ENCODE measurements around the gene SUCO.
"Not testable (repeated sequence)": the region's sequence is repeated elsewhere in the genome, so short reads cannot be mapped to it uniquely, and the experiment has no call there.

SUCO gene

DNA sequence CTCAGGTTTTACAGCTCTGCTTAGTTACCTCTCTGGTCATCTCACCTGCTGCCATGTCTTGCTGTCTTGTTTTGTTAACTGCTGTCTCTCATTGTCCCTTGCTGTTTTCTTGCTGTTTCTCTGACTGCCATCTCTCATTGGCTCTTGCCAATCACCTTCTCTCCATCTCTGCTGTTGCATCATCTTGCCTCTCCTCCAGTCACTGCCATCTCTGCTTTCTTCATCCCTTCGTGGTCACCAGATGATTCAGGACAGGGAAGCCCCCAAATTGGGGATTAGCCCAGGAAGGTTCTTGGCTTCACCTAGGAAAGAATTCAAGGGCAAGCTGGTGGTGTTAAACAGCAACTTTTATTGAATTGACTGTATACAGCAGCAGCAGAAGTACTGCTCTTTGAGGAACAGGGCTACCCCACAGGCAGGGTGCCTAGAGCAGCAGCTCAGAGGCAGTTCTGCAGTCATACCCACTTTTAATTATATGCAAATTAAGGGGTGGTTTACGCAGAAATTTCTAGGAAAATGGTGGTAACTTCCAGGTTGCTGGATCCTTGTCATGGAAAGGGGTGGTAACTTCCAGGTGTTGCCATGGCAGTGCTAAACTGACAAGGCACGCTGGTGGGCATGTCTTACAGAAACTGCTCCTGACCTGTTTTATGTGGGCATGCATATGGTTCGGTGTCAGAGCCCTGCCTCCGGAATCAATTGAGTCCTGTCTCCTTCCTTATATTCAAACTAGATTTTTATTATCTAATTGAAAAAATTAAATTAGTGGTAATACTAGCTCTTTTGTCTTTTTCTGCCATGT is 33.4 kb downstream of the SUCO start:
- DNase-seq, result peak; percentile 24 to 27

DNA sequence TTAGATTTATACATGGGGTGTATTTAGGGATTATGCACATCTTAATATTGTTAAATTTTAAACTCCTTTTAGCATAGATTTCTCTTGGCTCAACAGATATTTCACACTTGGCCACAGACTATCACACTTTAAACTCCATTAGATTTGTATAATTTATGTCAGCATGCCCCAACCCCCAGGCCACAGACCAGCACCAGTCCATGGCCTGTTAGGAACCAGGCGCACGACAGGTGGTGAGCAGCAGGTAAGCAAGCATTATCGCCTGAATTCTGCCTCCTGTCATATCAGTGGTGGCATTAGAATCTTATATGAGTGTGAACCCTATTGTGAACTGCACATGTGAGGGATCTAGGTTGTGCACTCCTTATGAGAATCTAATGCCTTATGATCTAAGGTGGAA is 34.8 kb downstream of the SUCO start:
- no peak for DNase-seq

DNA sequence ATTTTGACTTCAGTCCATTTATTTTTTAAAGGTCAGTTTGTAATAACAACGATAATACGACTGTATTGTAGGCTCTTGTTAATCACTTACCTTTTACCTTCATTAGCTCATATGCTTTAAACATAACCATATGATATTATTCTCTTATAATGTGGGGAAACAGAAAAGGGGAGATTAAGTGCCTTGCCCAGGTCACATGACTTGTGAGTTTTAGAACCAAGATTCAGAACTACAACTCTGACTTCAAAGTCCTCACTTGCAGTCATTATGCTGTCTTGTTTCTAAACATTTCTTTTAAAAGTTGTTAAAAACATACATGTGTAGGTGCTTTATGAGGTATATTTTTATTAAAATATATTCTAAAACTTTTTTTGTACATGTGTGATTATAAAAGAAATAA is 41.1 kb downstream of the SUCO start:
- DNase-seq, result no peak

DNA sequence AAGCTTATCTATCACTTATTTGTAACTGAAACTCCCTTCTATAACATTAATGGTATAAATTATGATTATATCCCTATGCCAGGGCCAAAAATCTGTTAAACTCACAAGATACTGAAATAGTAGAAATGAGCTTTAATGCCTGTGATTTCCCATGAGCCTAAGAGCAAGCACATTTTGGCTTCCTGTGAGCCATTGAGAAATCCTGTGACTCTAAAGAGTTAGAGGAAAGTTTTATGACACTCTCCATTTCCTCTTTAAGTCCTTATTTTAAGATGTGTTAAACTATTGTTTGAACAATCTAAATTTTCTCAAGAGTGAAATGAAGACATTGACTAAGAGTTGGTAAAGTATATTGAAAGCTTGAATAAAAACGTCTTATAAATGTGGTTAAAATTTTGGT is 45.6 kb downstream of the SUCO start:
- no peak for DNase-seq

DNA sequence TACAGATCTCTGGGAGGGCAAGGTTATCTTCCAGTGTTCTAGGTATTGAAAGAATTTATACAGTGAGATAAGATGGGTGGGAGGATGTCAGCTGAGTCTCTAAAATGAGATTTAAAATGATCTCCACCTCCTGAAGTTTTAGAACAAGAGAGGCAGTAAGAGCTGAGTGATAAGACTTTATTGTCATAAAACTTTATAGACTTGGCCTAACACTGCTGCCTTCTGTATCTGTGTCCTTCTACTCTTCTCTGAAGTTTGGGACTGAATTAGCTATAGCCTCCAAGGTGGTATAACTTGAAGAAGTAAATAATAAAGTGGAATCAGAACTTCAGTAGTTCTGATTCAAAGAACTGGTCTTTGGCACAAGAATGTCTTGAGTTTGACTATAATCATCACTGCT is 48.3 kb downstream of the SUCO start:
- no peak for DNase-seq

DNA sequence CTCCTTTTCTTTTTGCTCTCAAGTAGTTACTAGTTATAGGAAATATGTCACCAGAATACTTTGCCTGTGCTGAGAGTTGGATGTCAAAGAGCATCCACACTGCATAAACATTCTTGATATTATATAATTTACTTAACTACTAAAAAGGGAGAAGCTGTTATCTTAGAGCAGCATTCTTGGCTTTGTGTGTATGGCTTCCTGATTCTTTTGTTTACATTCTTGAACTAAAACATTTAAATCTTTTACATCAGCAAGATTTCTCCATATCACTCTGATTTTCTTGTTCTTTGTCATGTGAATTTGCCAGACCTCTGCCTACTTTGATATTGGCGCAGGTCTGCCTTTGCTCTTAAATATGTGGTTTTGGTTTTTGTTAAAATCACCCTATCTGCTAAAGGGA is 48.8 kb downstream of the SUCO start:
- no peak for DNase-seq

DNA sequence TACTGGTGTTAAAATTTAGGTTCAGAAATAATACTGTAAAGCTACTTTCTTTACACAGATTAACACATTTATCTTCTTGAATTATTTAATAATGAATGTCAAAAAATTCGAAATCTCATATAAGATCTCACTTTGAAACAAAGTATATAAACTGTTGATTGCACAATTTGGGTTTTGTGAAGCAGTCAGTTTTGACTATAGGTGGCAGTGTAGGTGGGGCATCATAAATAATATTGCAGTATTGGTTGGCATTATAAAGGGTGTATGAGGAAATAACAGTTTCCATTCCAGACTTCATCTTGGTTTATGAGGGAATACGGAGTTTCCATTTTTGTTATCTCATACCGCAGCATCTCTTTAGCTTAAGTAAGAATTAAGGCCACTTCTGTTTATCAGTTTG is 49.9 kb downstream of the SUCO start:
- DNase-seq, result no peak

DNA sequence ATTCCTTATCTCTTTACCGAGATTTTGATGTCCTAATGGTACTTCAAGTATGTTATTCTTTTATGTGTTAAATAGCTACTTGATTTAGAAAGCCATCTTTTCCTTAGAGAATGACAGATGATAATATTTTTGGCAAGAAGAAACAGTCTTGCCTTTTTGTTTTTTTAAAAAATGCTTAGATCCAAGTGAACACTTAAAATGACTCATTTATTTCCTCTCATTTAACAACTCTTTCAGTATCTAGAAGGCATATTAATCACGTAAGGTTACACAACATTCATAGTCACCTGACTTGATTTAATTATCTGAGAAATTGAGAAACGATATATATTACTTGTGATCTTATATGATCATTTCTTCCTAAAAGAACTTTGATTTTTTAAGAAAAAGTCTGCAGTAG is 52.4 kb downstream of the SUCO start:
- no peak for DNase-seq

DNA sequence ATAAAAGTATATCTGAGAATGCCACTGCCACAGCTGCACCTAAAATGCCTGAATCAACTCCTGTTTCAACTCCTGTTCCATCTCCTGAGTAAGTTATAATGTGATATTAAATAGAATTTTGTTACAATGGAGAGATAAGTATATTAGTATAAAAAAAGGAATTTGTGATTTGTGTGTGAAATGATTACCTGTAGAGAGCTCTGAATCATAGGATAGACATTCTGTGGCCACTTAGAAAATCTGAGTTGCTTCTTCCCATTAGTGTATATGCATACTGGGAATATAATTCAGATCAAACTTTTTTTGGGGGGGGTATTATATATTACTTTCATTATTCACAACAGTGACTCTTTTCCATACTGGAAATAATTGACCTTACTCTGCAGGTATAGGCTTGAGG is 52.9 kb downstream of the SUCO start:
- no peak for DNase-seq

DNA sequence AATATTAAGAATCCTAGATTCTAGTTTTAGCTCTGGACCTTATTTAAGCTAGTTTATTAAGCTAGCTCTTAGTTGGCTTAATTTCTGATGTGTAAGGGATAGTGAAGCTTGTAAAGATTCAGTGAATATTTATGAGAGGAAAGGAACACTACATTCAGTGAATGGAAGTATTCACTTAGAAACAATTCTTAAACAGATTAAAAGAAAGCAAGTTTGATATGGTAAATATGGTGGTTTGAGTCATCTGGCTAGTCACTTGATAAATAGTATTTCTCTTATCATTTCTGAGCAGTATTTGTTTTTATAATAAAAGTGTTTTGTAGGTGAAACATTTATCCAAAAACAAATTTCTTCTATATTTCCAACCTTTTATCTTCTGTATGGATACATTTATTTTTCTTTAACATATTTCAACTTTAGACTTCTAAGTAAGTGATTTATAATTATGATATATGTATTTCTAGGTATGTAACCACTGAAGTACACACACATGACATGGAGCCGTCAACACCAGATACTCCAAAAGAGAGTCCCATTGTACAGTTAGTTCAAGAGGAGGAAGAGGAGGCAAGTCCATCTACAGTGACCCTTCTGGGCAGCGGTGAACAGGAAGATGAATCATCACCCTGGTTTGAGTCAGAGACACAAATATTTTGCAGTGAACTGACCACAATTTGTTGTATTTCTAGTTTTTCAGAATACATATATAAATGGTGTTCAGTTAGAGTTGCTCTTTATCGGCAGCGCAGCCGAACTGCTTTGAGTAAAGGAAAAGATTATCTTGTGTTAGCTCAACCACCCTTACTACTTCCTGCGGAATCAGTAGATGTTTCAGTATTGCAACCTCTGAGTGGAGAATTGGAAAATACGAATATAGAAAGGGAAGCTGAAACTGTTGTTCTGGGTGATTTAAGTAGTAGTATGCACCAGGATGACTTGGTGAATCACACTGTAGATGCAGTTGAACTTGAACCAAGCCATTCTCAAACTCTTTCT is 55.6 kb downstream of the SUCO start:
- no peak for DNase-seq

DNA sequence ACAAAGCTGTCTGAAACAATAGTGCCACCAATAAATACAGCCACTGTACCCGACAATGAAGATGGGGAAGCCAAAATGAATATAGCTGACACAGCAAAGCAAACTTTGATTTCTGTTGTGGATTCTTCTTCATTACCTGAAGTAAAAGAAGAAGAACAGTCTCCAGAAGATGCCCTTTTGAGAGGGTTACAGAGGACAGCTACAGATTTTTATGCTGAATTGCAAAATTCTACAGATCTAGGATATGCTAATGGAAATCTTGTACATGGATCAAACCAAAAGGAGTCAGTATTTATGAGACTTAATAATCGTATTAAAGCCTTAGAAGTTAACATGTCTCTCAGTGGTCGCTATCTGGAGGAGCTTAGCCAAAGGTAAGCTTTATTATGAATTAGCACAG is 56.6 kb downstream of the SUCO start:
- no peak for DNase-seq

DNA sequence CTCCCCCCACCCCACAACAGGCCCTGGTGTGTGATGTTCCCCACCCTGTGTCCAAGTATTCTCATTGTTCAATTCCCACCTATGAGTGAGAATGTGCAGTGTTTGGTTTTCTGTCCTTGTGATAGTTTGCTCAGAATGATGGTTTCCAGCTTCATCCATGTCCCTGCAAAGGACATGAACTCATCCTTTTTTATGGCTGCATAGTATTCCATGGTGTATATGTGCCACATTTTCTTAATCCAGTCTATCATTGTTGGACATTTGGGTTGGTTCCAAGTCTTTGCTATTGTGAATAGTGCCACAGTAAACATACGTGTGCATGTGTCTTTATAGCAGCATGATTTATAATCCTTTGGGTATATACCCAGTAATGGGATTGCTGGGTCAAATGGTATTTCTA is 58.5 kb downstream of the SUCO start:
- DNase-seq, result not testable (repeated sequence)

DNA sequence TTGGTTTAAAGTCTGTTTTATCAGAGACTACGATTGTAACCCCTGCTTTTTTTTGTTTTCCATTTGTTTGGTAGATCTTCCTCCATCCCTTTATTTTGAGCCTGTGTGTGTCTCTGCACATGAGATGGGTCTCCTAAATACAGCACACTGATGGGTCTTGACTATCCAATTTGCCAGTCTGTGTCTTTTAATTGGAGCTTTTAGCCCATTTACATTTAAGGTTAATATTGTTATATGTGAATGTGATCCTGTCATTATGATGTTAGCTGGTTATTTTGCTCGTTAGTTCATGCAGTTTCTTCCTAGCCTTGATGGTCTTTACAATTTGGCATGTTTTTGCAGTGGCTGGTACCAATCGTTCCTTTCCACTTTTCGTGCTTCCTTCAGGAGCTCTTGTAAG is 62.1 kb downstream of the SUCO start:
- DNase-seq, result not testable (repeated sequence)

DNA sequence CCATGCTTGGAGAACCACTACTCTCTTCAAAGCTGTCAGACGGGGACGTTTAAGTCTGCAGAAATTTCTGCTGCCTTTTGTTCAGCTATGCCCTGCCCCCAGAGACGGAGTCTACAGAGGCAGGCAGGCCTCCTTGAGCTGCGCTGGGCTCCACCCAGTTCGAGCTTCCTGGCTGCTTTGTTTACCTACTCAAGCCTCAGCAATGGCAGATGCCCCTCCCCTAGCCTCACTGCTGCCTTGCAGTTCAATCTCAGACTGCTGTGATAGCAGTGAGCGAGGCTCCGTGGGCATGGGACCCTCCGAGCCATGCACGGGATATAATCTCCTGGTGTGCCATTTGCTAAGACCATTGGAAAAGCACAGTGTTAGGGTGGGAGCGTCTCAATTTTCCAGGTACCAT is 63.8 kb downstream of the SUCO start:
- DNase-seq, result not testable (repeated sequence)

DNA sequence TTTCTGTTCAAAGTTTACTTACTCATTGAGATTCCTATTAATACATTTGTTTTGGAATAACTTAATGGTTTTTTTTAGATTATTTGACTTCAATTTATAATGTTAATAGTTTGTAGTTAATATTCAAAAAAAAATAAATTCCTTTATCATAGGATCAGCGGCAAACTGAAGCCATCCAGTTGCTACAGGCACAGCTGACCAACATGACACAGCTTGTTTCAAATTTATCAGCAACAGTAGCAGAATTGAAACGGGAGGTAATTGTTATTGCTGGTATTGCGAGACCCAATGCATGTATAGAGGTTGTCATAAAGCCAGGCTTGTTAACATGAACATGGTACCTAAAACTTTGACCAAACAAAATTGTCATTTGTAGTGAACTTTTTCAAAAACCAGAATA is 67.0 kb downstream of the SUCO start:
- no peak for DNase-seq

DNA sequence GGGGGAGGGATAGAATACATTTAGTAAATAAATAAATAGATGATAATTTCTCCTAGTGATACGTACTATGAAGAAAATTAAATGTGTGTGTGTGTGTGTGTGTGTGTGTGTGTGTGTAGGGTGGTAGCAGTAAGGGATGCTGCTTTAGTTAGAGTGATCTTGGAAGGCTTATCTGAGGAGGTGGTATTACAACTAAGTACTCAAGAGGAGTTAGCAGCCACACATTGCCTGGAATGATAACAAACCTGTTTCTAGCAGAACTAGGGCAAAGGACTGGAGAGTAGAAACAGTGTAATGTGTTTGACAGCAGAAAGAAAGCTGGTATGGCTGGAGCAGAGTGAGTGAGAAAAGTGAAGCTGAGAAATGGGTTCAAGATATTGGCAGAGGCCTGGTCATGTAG is 67.7 kb downstream of the SUCO start:
- no peak for DNase-seq

DNA sequence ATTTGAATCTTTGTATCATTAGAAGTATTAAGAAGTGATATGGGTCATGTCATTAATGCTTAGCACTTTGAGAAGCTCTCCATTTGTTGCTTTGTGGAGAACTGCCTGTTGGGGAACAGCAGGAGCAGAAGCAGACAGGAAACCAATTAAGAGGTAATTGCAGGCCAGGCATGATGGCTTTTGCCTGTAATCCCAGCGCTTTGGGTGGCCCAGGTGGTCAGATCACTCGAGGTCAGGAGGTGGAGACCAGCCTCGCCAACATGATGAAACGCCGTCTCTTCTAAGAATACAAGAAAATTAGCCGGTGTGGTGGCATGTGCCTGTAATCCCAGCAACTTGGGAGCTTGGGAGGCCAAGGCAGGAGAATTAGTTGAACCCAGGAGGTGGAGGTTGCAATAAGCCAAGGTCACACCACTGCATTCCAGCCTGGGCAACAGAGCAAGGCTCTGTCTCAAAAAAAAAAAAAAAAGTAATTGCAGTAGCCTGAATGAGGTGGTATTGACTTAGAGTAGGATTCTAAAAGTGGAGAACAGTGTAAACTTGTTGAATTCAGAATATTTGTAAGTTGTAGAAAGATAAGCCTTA is 68.2 kb downstream of the SUCO start:
- no peak for DNase-seq

DNA sequence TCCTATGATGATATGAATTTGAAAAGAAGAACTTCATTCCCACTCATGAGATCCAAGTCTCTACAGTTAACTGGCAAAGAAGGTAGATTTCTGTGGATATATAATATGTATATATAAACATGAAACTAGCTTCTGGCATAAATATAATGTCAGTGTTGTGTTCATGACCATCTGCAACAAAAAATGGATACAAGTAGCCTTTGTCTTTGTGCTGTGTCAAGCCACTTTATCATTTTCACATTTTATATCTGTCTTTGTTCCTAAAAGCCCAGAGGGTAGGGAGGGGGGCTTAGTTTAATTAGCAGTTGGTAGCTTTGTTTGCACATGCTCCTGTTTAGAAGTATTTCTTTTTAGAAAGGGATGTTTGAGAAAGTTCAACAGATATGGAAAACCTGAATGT is 69.8 kb downstream of the SUCO start:
- DNase-seq, result peak; percentile 42 to 79

DNA sequence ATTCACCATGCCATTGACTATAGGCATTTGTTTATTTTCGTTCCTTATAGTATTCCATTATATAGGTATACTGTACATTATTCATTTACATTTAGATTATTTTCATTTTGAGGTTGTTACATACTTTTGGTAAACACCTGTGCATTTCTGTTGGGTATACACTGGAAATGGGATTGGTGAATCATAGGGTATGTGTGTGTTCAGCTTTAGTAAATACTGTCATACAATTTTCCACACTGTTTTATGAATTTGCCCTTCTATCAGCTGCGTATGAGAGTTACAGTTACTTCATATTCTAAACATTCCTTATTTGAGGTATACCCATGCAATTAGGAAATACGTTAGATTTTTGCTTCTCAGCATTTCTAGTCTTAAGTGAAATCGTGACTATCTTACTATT is 70.9 kb downstream of the SUCO start:
- no peak for DNase-seq

DNA sequence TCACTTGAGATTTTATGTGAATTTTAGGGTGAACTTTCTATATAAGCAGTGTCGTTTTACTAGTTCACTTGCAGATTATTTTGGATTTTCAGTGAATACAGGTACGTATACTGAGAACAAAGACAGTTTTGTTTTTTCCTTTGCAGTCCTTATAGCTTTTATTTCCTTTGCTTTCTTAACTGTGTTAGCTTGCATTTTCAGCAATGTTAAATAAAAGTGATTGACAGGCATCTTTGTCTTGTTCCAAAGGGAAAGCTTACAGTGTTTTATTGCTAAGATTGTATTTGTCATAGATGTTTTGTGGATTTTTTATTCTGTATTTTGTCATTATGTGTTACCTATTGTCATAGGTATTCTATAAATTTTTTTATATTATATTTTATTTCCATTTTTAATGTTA is 72.7 kb downstream of the SUCO start:
- no peak for DNase-seq

DNA sequence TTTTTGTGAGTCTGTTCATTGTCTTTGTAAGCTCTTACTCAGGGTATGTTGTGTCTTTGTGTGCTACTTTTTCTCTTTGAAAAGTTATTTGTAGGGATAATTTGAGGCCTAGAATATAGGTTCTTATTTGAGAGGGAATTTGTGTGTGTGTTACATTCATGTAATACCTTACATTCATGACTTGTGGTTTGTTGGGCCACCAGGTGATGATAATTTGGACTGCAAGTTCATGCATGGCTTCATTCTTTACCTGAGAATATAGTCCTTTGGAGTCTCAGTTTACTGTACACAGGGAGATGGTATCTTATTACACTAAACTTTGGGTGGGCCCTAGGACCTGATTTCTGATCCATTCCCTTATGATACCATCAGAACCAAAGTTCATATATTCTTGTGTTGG is 74.2 kb downstream of the SUCO start:
- peak in 1 of 2 experiments; percentile 35 for DNase-seq

DNA sequence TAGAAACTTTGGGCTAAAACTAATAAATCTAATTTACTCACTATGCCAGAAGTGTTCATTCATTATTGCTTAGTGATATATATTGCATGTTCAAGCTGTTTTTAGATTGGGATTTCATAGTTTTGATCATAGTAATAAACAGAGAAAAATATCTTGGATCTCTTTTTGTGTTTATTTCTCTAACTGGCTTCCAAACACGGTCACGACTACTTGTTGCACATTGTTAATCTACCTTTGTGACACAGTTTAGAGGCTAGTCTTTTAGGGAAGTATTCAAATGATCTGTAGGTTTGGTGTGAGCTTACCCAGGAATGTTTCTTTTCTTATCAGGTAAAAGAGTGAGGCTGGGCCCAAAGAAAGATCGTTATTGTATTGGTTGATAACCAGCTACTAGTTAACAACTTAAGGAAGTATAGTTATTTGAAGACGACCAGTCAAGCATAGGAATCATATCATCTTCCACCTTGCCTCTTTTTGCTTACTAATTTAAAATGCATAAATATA is 75.2 kb downstream of the SUCO start:
- no peak for DNase-seq

DNA sequence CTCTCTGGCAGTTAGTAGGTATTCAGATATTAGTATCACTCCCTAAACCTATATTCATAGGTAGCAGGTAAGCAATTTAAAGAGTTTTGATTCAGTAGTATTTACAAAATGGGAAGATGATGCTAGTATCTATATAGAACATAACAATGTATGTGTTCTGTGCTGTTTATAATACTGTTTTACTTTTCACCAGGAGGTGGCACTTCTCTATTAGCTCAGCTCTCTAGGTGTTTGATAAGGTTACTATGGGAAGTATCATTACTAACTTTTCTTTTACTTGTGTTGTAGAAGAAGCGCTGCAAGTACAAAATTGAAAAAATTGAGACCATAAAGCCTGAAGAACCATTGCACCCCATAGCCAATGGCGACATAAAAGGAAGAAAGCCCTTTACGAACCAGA is 76.6 kb downstream of the SUCO start:
- peak in 1 of 2 experiments; percentile 45 for DNase-seq

DNA sequence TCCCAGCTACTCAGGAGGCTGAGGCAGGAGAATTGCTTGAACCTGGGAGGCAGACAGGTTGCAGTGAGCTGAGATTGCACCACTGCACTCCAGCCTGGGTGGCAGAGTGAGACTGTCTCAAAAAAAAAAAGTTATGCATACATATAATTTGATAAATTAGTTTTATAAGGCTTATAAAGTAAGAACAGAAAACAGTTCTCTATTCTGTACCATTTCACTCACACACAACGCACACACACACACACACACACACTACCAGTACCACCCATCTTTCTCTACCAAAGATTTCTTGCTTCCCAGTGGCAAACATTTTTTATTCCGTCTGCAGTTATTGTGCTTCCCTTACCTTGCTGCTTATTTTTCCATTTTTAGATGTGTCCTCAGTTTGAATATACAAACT is 79.5 kb downstream of the SUCO start:
- DNase-seq, result no peak
